ENCODE data around the gene TANC1. TPM values are rescaled to one million over a fixed set of nuclear protein-coding genes. Genes with fewer than 3 reads are reported as not detected.

TANC1 gene
- total and polyA plus RNA-seq, 11 donors, result 26.6 to 91.1 (median 68.8) TPM

GRCh38 chr2:159202568-159203071 lies 234.2 kb downstream of the TANC1 start:
- 43 to 54% (median 47%) methylated on average over 4 of the region's 4 CpGs for WGBS, 4 donors
- peak in 4 of 5 donors; percentile 51 to 85 (median 74) for DNase-seq
- ATAC-seq, result peak; percentile 68 to 90 (median 80)
- no peak overlapping the region for H3K4me3 ChIP-seq
- no peaks in the 10 kb centered on the region for H3K27me3 ChIP-seq
- H3K27ac ChIP-seq, result peak overlapping the region in 10 of 12 donors; percentile 37 to 70 (median 60)
- intact Hi-C loops (cut with DNase I), result no loop called here
- H3K9me3 ChIP-seq, result no peaks in the 10 kb centered on the region
- TF ChIP-seq CTCF (IDR thresholded peaks at IDR 0.05) (no peak), POLR2A (IDR thresholded peaks at IDR 0.05) (no peak)
- H3K4me1 ChIP-seq, result peaks cover 0 to 64% (median 37%) of the 10 kb centered on the region in 12 donors
- H3K36me3 ChIP-seq, result peaks cover 0 to 62% (median 29%) of the 10 kb centered on the region in 9 donors

DNA sequence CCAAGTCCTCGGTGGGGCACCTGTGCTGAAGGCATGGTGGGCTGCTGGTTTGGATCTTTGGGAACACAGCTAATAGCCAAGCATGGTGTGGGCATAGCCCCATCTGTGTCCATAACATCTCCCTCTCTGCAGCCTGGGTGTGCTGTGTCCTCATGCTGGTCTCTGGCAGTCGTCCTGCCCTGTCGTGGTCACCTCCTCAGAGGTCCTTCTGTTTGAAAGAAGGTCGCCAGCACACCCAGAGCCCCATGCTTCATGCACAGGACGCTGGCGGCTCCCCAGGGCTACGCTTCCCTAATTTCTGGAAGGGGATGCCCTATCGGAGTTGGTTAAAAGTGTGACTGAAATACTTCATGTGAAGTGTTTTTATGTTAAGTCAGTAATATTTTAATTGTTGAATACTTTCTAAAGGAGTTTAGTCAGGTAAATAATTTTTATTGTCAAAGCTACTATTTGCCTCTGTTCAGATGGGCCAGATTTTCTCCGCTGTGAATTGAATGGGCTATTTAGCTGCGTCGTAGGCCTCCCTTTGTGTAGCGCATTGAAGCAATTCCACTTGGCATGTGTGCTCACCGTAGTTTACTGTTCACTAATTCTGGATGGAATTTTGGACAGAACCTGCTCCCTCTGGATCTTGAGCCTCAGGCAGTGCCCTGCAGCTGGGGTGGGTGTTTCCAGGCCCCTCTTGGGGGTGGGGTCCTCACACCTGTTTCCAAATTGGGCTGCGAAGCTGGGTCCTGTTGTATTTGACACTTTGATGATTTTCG lies 236.1 kb downstream of the TANC1 start:
- Histone ChIP-seq H3K36me3 (peaks cover 0 to 56% (median 12%) of the 10 kb centered on the region in 9 donors), H3K27me3 (no peaks in the 10 kb centered on the region), H3K4me3 (no peak overlapping the region), H3K27ac (no peak overlapping the region), H3K9me3 (no peaks in the 10 kb centered on the region), H3K4me1 (peaks cover 0 to 56% (median 38%) of the 10 kb centered on the region in 12 donors)
- 89 to 91% (median 89%) methylated on average over 14 to 15 of the region's 15 CpGs for WGBS, 4 donors
- ATAC-seq (no peak), DNase-seq (no peak)
- intact Hi-C loops (cut with DNase I), result no loop called here
- TF ChIP-seq POLR2A (IDR thresholded peaks at IDR 0.05) (no peak), CTCF (IDR thresholded peaks at IDR 0.05) (no peak)

- Histone ChIP-seq H3K27ac (peak overlapping the region in 9 of 12 donors; percentile 0 to 71 (median 57)), H3K4me1 (peaks cover 0 to 35% (median 20%) of the 10 kb centered on the region in 12 donors), H3K36me3 (peaks cover 0 to 46% (median 10%) of the 10 kb centered on the region in 9 donors), H3K4me3 (no peak overlapping the region), H3K9me3 (no peaks in the 10 kb centered on the region), H3K27me3 (no peaks in the 10 kb centered on the region)
- DNase-seq (no peak), ATAC-seq (peak; percentile 22 to 66 (median 32))
- intact Hi-C loops (cut with DNase I), result no loop called here
- TF ChIP-seq POLR2A (IDR thresholded peaks at IDR 0.05) (no peak), CTCF (IDR thresholded peaks at IDR 0.05) (no peak)
- 59 to 64% (median 64%) methylated on average over 6 of the region's 6 CpGs for WGBS, 4 donors
Measured at GRCh38 chr2:159206736-159207380, 238.4 kb downstream of the TANC1 start.

GRCh38 chr2:159208438-159208837 lies 240.0 kb downstream of the TANC1 start:
- intact Hi-C loops (cut with DNase I), result no loop called here
- Histone ChIP-seq H3K4me3 (no peak overlapping the region), H3K27ac (peak overlapping the region in 1 of 12 donors; percentile 13), H3K27me3 (no peaks in the 10 kb centered on the region), H3K36me3 (peaks cover 0 to 55% (median 10%) of the 10 kb centered on the region in 9 donors), H3K9me3 (no peaks in the 10 kb centered on the region), H3K4me1 (peaks cover 0 to 21% (median 9%) of the 10 kb centered on the region in 12 donors)
- WGBS, 4 donors, result 61 to 87% (median 78%) methylated on average over 5 of the region's 5 CpGs
- DNase-seq (no peak), ATAC-seq (no peak)
- peak in 1 of 12 donors; percentile 13 for TF ChIP-seq CTCF (IDR thresholded peaks at IDR 0.05)
- TF ChIP-seq POLR2A (IDR thresholded peaks at IDR 0.05), result no peak
